ENCODE data around the gene GHRH.

GHRH gene, protein sequence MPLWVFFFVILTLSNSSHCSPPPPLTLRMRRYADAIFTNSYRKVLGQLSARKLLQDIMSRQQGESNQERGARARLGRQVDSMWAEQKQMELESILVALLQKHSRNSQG

DNA sequence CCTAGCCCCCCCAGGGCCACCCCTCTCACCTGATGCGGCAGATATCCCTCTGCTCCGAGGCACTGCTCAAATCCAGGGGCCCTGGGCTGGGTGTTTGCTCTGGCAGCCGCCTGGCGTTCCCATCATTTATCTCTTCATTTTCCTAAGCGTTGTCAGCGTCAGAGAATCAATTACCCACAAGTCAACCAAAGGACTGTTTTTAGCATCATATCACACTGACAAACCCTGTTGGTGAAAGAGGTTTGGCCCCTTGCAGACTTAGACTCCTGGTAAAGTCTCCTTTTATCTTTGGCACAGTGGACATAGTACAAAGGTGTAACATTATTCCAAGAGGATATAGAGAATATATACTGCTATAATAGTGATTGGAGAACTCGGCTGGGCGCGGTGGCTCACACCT lies at the start of gene GHRH:
TSS of gene GHRH (minus strand) at position 101 of the 400 bp plus-strand sequence. CDS start 4,925 bp downstream, outside the sequence.
- DNase-seq (ENCODE audit: low spot score): no peak

DNA sequence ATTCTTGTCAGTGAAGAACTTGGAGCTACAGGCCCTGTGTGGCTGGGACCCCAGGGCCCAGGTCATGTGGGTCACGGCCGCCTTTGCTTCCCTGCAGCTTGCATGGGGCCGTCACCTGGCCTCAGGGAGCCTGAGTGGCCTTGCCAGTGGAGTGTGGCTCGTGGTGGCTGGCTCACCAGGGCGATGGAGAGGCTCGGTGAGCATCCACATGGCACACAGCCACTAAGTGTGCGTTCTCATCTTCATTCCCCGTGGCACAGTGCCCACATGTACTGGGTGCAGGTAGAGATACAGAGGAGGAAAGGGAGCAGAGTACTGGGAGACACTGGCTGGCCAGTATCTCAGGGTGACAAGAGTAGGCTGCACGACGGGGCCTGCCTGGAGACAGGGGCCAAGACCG lies 49.3 kb upstream of the GHRH start:
- DNase-seq (ENCODE audit: low spot score): no peak

DNA sequence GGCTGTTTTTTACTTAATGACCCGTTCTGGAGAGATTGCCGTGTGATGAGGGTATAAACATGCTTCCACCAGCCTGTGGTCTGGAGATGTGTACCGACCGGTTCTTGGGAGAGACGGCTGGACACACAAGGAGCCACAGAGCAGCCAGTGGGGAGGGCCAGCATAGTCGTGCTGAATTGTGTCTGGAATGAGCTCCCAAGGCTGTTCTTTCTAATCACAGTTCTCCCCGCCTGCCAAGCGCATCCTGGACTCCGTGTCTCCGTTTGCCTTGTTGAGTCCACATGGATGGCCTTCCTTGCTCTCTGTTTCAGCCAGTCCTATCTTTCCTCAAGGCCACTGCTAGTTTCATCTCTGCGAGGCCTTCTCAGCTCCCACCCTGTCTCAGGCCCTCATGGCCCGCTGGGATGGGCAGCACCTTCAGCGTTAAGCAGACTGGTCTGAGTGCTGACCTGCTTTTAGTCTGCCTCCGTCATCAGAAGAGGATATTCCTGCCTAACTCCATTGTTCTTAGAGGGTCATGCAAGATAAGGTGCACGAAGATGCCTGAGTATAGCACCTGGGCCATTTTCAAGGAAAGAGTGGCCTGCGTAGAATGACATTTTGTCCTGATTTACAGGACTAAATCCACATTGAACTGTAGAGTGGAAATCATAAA lies 48.4 kb upstream of the GHRH start:
- DNase-seq (ENCODE audit: low spot score): no peak

DNA sequence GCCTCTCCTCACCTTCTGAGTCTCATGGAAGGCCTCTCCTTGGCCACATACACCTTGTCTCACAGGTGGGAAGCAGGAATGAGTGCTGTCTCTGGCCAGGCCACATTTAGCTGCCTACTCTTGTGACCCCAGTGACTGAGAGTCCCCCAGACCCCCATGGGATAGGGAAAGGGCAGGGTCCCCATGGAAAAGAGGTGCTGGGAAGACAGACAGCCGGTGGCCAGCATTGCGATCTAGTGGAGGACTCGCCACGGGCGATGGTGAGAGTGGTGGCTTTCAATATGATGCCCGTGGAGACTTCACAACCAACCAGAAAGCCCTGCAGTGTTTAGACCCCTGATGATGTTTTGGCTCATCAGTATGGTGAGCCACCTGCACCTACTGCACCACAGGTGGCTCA lies 47.7 kb upstream of the GHRH start:
- DNase-seq (ENCODE audit: low spot score): no peak

DNA sequence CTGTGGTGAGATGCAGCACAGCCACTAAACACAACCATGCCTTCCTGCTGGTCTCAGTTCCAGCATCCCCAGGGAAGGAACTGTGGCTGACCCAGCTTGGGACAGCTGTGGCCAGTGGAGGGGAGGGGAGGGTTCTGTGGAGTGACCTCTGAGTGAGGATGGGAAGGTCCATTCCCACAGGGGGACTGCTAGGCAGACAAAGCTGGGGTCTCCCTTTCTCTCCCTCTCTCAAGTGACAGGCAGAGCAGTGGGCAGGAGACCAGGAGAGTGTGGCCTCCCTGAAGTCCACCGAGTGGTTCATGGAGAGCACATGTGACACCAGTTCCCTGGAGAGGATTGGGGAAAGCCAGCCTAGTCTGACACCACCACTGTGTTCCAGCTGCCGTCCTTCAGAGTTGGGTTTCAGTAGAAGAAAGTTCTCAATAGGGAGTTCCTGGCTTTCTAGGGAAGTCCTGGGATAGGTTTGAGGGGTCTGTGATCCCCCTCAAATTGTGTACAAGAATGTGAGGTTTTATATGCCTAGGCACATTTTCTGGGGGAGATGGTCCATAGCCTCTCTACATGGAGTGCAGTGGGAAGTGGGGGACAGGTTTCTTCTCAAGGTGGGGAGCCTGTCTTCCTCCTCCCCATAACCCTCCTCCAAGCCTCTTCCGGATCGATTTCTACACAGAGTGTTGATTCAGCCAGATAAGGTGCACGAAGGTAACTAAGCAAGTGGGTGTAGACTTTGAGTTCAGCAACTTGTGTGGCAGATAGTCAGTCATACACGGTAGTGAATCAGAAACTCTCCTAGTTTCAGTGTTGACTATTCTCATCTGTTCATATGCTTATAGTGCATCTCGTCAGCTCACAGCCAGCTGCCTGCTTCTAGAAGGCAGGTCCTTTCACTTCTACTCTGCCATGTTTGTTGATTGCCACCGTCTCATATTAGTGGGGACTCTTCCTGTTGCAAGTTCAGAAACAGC lies 46.8 kb upstream of the GHRH start:
- DNase-seq (ENCODE audit: low spot score): no peak

DNA sequence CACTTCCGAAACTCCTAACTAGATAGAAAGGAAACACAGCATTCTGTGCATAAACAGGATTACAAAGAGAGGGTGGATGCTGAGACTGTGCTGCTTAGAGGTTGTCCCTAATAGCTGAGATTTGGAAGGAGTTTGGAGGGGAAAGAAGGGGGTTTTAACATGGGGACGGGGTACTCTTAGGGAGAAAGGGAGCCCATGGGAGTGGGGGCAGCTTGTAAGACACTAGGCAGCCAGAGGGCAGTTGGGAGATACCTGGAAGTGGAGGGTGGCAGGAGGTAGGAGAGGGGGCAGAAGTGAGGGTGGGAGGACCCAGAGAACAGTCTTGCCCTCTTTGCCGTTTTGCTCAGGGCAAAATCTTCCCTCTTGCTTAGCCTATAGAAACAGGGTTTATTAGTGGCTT lies 44.2 kb upstream of the GHRH start:
- no peak for DNase-seq (ENCODE audit: low spot score)

DNA sequence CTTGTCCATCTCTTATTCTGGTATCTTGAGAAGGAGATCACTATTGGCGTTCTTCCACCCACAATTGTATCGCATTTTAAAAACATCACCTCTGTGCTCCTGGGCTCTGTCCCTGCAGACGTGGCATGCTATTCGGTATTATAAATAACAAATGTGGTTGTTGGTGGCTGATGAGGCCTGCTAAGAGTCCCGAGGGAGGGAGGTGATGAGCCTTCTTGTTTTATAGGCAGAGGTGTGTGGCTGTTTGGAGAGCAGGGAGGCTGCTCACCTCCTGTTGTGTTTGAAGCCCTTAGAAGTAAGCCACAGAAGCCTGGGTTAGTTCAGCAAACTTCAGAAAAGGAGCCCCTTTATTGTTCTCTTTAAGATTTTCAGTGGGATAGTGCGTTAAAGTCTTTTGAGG lies 43.5 kb upstream of the GHRH start:
- no peak for DNase-seq (ENCODE audit: low spot score)

DNA sequence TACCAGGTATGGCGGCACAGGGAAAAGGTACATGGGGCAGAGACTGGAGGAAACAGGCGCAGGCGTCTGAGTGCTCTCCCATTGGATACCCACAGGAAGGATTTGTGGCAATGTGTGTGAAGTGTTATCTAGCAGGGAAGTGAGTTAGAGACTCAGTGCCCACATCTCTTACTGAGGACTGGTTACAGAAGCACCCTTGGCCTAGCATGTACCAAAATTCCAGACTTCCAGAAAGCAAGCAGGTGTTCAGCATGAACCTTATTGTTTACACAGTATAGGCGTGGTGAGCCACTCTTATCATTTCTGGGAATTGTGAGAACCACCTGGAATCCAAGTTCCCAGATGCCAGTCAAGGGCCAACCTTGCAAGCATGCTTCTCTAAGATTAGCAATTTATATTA lies 42.0 kb upstream of the GHRH start:
- DNase-seq (ENCODE audit: low spot score): no peak

DNA sequence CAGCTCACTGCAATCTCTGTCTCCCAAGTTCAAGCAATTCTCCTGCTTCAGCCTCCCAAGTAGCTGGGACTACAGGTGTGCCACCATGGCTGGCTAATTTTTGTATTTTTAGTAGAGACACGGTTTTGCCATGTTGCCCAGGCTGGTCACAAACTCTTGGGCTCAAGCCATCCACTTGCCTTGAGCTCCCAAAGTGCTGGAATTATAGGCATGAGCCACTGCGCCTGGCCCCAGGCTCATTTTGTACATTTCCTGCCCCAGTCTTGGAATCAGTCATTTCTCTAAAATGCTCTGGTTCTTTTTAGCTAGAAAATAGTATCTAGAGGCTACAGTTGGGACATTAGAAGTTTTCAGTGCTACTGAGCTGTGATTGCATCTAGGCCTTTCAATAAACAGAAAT lies 41.4 kb upstream of the GHRH start:
- DNase-seq (ENCODE audit: low spot score): no peak

DNA sequence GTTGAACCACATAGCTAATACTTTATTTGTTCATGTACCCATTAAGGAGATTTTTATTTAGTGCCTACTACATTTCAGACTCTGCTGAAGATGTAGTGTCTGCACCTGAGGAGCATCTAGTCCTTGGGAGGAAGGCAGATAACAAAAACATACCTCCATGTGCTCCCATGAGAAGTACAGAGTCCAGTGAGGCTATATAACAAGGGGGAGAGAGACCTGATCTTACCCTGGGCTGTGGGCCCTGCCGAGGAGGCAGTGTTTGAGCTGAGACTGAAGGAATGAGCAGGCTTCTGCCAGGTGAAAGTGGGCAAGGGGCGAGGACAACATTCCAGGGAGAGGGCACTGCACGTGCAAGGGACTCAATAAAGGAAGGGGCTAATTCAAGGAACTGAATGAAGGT lies 39.9 kb upstream of the GHRH start:
- no peak for DNase-seq (ENCODE audit: low spot score)

DNA sequence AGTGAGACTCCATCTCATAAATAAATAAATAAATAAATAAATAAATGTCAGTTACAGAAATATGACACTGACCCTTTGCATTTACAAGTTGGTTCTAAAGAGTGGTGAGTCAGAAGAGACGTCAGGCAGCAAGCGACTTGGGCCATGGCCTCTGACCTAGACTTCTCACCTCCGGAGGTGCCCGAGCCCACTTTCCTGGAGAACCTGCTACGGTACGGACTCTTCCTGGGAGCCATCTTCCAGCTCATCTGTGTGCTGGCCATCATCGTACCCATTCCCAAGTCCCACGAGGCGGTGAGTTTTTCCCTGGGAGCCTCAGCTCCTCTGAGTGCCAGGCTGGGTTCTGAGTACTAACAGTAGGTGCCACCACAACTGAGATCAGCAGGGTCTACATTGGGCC lies 39.5 kb upstream of the GHRH start:
- DNase-seq (ENCODE audit: low spot score): no peak

DNA sequence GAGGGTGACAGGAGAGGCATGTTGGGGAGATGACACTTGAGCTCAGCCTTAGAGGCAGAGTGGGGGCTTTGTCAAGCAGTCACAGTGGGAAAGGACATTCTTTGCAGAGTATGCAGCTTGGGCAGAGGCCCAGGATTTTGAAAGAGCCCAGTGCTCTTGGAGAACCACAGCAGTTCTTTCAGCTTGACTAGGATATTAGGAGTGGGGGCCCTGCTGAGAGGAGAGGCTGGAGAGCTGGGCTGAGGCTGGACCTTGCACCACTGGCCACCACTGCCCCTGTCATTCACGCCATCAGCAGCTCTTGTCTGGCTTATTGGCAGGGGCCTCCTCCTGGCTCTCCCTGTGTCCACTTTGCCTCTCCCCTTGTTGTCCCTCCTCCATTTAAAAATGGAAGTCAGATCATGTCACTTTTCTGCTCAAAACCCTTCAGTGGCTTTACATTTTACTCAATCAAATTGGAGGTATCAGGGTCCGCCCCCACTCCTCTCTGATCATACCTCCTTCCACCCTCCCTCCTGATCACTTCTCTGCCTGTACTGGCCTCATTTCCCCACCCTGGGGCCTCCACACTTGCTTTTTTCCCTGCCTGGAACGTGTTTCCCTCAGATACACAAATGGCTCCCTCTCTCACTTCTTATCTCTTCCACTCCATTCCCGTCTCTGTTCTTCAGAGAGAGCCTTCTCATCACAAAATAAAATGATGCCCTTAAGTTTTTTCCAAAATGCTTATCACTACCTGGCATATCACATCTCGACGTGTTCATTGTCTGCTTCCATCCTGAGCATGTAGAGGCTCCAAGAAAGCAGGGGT lies 38.3 kb upstream of the GHRH start:
- DNase-seq (ENCODE audit: low spot score): peak; percentile 55

DNA sequence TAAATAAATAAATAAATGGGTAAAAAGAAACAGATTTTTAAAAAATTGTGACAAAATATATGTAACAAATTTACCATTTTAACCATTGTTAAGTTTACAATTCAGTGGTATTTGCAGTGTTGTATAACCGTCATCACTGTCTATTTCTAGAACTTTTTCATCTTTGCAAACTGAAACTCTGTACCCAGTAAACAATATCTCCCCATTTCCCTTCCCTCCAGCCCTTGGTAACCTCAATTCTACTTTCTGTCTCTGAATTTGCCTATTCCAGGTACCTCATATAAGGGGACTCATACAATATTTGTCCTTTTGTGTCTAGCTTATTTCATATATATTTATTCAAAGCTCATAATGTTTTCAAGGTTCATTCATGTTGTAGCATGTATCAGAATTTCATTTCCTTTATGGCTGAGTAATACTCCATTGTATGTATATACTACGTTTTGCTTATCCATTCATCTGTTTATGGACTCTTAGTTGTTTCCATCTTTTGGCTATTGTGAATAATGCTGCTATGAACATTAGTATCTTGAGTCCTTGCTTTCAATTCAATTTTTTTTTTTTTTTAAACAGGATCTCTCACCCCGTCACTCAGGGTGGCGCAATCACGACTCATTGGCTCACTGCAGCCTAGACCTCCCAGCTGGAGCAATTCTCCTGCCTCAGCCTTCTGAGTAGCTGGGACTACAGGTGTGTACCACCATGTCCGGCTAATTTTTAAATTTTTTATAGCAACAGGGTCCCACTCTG lies 36.8 kb upstream of the GHRH start:
- no peak for DNase-seq (ENCODE audit: low spot score)

DNA sequence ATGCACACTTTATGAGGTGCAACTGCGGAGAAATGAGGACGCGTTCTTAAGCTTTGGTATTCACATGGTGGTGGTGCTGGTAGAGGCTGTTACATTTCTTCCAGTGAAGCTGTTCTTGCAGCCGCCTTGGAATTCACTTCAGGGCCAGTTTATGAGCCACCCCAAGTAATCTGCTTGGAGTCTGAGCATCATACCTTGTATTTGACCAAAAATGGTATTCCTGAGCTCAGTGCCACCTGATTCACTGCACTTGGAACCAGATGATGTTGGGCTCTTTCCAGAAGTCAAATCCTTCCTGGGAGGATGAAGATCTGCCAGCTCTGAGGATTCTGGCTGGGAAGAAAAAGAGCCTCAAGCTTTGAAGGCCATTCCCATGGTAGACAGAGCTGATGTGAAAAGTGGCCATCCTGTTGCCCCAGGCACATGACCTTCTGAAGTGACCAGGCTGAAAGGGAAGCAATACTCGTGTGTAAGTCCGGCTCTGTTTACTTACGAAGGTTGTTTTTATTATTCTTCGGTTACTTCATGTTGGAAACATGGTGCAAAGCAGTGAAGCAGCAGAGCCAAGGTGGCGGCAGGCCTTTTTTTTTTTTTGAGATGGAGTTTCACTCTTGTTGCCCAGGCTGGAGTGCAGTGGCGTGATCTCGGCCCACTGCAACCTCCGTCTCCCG lies 35.6 kb upstream of the GHRH start:
- DNase-seq (ENCODE audit: low spot score): peak; percentile 74

DNA sequence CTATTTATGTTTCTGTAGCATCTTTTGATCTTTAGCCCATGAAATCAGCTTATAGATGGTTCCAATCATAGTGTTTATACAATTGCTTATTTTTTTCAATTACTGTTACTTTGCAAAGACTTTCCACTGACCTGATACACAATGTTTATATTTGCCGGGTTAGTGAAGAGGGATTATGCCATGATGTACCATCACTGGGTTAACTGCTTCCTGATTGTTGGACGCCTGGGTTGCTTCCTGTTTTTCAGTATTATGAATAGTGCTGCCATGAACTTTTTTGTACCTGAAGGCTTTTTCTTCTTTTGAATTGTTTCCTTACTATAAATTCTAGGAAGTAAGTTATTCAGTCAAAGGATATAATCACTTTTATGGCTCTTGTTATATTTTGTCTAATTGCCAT lies 34.8 kb upstream of the GHRH start:
- DNase-seq (ENCODE audit: low spot score): no peak

DNA sequence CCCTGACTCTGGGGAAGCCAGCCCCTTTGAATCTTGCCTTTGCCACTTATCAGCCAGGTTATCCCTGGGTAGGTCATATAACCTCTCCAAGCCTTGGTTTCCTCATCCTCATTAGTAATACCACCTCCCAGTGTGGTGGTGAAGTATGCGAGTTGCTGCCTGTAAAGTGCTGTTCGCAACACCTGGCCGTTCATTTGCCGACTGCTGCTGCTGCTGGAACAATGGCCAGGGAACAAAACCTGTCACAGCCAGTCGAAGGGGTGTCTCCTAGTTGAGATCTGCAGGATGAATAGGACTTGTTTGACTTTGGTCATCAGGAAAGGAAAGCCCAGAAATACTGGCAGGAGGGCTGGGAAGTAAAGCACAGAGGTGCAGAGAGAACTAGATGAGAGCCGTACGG lies 34.0 kb upstream of the GHRH start:
- DNase-seq (ENCODE audit: low spot score): no peak

DNA sequence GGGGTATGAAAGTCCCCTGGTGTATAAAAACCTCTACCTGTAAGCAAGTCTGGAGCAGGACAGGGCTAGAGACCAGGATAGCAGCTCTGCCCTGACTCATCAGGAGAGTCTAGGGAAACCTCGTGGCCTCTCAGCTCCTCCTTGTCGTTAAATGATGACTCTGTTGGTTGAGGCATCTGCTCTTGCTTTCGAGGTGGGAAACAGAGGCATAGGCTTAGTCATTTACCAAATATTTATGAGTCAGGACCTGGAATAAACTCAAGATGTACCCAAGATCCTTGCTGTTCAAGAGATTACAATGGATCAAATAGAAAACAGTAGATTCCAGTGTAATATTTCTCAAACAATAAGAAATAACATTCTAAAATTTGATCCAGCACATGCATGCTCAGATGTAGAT lies 33.4 kb upstream of the GHRH start:
- peak; percentile 96 for DNase-seq (ENCODE audit: low spot score)

DNA sequence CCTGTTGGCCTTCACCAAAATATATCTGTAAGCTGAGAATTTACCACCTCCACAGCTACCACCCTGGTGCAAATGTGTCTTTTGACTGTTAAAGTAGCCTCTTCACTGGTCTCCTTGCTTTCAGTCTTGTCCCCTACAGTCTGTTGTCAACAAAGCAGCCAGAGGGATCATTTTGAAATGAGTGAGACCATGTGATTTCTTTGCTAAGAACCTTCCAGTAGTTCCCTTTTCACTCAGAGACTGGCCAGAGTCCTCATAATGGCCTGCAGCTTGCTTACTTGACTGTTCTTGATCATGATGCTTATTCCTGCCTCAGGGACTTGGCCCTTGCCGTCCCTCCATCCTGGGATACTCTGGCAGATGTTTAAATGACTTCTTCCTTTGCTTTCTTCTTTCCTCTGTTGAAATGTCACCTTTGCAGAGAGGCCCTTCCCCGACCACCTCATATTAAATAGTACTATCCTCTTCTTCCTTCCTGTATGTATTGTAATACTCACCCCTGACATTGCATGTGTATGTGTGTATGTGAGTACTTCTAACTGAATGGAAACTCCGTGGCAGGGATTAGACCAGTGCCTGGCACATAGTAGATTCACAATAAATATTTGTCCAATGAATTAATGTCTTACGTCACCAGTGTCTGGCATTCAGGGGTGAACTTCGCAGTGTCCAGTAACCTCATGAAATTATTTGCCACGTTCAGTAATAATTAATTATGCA lies 32.8 kb upstream of the GHRH start:
- DNase-seq (ENCODE audit: low spot score): no peak

DNA sequence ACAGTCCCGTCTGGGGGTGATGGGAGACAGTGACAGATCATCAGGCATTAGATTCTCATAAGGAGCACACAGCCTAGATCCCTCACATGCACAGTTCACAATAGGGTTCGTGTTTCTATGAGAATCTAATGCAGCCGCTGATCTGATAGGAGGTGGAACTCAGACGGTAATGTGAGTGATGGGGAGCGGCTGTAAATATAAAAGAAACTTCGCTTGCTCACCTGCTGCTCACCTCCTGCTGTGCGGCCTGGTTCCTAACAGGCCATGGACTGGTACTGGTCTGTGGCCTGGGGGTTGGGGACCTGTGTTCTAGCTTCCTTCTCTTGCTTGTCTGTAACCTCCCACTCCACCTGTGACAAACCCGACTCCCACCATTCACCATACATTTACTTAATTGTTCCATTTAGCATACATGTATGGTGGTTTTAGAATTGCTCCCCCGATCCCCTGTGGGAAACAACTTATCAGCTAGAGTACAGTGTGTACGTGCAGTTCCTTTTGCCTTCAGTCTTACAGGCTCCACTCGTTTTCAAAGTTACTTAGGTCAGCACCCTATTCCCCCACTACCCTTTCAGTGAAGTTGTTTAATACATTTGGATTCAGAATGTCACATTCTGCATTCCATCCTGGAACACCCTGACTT lies 31.8 kb upstream of the GHRH start:
- no peak for DNase-seq (ENCODE audit: low spot score)

DNA sequence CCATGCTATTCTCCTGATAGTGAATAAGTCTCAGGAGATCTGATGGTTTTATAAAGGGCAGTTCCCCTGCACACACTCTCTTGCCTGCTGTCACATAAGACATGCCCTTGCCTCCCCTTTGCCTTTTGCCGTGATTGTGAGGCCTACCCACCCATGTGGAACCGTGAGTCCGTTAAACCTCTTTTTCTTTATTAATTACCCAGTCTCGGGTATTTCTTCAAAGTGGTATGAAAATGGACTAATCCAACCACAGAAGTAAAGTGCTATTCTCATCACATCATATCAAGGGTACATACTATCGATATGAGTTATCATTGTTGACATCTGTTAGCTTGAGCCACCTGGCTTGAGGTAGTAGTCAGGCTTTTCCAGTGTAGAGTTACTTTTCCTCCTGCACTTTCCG lies 30.1 kb upstream of the GHRH start:
- DNase-seq (ENCODE audit: low spot score): no peak
